GM12801 (cell line): Measurements from ENCODE around the gene UMODL1.

Source experiments
- CTCF ChIP-seq: IDR thresholded peaks from one replicate; pipeline ENCODE4 v1.5.1; 2011; ENCODE audit warnings: control low read depth; ENCODE audit not compliant: insufficient read length; ENCODE audit errors: extremely low read depth

UMODL1 gene

DNA sequence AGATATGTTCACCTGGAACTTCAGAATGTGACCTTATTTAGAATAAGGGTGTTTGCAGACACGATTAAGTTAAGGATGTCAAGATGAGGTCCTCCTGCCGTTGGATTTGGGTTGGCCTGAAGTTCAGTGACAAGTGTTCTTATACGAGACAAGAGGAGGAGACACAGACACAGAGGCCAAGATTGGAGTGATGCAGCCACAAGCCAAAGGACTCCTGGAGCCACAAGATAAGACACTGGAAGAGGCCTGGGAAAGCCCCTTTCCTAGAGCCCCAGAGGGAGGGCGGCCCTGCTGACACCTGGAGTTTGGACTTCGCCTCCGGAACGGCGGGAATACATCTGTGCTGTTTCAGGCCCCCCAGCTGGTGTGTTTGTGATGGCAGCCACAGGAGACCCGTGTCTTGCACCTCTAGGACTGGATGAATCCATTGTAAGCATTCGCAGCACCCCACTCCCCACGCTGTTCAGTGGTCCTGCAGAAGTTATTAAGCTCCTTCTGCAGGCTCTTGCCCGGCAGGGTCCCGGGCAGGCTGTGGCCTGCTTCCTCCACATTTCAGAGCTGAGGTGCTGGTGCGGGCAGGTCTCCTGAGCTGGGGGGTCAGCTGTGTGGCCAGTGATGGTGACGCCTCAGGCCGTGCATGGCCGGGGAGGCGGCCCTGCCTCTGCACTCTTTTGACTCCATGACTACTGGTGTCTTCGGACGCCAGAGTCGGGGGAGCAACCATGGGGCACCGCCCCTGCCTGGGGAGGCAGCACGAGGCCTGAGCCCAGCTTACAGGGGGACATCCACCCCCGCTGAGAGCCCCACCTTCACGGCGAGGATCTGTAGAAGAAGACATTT, 34.6 kb downstream of the UMODL1 start:
- TF ChIP-seq CTCF: no peak

DNA sequence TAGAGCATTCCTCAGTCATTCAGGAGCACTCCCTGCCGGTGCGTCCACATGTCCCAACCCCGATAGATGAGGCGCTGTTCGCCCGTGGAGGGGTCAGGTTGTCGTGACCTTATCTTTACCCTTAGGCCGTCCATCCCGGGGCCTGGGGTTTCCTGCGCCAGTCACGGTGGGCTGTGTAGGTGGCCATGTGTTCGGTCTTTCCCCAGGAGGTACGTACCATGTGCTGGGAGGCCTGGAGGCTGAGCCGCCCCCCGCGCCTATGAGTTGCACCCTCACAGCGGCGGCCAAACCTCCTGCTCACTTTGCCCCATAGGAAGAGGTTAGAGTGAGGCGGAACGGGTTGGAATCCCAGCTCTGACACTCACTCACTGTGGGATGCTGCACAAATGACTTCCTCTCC, 35.3 kb downstream of the UMODL1 start:
- no peak for TF ChIP-seq CTCF

DNA sequence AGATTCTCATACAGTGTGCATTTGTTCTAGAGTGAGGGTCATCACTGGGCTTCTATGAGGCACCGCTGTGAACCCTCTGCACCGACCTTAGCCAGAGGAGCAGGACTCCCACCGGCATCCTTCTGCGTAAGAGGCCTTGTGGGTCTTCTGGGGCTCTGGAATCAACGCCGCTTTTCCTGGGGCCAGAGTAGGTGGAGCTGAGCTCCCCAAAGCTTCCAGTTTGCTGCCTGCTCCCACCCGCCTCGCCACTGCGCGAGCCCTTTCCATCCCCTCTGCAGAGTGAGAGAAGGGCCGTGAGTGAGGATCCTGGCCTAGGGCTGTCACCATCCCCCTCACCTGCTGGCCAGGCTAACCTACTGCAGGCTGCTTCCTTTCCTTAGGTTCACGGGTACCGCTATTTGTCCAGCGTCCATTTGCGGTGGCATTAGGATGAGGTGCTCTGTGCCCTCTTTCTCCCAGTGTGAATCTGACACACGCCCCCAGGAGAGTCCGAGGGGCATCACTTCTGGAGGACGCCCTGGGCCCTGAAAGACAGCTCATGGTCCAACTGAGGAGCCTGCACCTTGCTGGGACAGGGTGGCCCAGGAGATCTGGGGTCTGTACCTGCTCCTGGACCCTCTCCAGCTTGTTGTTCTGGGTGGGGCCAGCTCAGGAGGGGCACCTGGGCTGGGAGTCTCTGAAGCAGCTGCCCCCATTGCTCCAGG, 36.2 kb downstream of the UMODL1 start:
- no peak for TF ChIP-seq CTCF

- TF ChIP-seq CTCF: no peak
Observed at GRCh38 chr21:42107881-42108553, 36.9 kb downstream of the UMODL1 start.

DNA sequence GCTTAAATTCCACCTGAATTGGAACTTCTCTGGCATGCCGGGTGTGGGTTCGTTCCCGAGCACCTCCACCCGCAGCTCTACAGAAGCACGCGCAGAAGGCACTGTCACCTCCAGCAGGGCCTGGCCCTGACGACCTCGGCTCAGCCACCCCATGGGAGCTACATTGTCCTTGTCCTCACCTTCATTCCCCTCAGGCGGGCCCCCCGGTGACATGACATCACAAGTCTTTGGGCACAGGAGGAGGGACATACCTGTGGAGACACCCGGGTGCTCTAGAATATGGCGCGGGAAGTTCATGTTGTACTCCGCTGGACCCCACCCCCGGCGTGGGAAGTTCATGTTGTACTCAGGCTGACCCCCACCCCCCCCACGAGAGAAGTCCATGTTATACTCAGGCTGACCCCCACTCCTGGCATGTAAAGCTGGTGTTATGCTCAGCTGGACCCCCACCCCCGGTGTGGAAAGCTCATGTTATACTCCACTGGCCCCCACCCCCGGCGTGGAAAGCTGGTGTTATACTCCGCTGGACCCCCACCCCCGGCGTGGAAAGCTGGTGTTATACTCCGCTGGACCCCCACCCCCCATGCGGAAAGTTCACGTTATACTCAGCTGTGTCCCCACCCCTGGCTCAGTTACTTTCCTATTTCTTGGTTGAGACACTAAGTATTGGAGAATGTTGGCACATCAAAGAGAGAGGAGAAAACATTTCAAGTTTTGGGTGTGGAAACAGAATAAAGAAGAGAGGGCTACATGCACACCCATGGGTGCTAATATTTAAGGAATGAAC, 37.6 kb downstream of the UMODL1 start:
- TF ChIP-seq CTCF: no peak

DNA sequence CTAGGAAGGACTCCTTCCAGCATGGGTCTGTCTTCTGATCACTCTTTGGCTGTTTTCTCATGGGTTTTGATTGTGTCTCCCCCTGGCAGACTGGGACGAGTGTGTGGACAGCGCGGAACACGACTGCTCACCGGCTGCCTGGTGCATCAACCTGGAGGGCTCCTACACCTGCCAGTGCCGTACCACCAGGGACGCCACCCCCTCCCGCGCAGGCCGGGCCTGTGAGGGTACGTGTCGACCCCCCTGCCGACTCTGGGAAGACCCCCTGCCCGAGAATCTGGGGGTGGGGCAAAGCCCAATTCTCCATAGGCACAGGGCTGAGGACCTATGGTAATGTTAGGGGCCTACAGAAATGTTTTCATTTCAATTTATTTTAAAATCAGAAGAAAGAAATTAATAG, 38.4 kb downstream of the UMODL1 start:
- TF ChIP-seq CTCF: no peak

DNA sequence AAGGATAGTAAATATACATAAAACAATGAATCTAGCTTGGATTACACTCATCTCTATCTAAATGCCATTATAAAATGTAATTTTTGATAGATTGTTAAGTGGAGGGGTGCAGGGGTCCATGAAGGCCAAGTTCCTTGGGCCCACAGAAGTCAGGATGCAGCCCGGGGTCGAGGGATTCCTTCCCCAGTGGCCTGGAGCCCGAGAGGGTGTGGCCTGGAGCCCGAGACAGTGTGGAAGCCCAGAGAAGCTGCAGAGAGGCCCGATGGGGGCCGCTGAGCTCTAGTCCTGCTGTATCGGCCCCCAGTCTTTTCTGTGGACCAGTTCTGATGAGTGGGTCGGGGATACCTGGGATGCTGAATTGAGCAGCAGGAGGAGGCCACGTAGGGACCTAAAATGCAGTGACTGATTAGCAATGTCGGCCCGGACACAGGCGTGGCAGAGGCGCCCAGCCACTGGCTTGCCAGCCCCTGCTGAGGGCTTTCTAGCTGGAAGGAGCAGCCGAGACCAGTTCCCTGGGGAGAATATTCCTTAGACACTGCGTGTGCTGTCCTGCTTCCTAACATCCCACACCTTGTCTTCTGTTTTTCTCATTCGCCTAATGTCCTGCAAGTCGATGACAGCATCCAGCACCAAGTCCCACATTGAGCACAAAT, 38.9 kb downstream of the UMODL1 start:
- no peak for TF ChIP-seq CTCF
